Colonic mucosa (tissue), 4 donors: ENCODE data around the gene MAMLD1. TPM values are rescaled to one million over a fixed set of nuclear protein-coding genes. Genes with fewer than 3 reads are reported as not detected.

Experiments
- DNase-seq: peaks from one replicate; pipeline ENCODE4 v3.0.0-alpha.2; 2020
- H3K27ac ChIP-seq: fragments of 200-600 bp; one replicate; pipeline ENCODE4 v1.8.0; 2021
- H3K27me3 ChIP-seq: fragments of 200-600 bp; one replicate; pipeline ENCODE4 v1.8.0; 2021
- H3K36me3 ChIP-seq: fragments of 200-600 bp; one replicate; pipeline ENCODE4 v1.8.0; 2021
- H3K4me1 ChIP-seq: fragments of 200-600 bp; one replicate; pipeline ENCODE4 v1.8.0; 2021; ENCODE audit warnings: mild to moderate bottlenecking
- H3K4me3 ChIP-seq: fragments of 200-600 bp; one replicate; pipeline ENCODE4 v1.8.0; 2021
- H3K9ac ChIP-seq, 2 donors: one replicate each; pipeline ENCODE4 v1.7.0; 2013; ENCODE audit warnings: control low read depth in 2 of 2, low read depth in 2 of 2, low read length in 2 of 2
- H3K9me3 ChIP-seq: fragments of 200-600 bp; one replicate; pipeline ENCODE4 v1.8.0; 2021
- CTCF ChIP-seq: fragments of 200-600 bp; IDR thresholded peaks from one replicate; pipeline ENCODE4 v1.8.0; 2022; ENCODE audit warnings: antibody characterized with exemption, mild to moderate bottlenecking
- intact Hi-C: fragments of 100-400 bp; cut with DNase I; formaldehyde crosslinking; loops from one replicate; pipeline ENCODE4 v1.14.1; 2022
- total RNA-seq, 2 donors: library from RNA; stranded (reverse); fragmentation: NEBNext Ultra II Directional in 1 of 2; extraction: Animal tissue kit (Norgen Biotek cat#: 25700) in 1 of 2; gene quantifications; one replicate each; pipeline ENCODE4 v1.2.1, GENCODE V29; 2021
- donor health status: healthy.
- donor health status: DM: no; HTN: no; CAD: no.
- donor health status: DM: no; HTN: no; CAD: no.

MAMLD1 gene
- total RNA-seq, 2 donors from 2014 or later: 0.49 to 0.93 TPM

- H3K36me3 ChIP-seq: no peaks in the 10 kb centered on the region
- intact Hi-C loops: no loop called here
- TF ChIP-seq CTCF: no peak
- H3K27me3 ChIP-seq: no peaks in the 10 kb centered on the region
- H3K9ac ChIP-seq: no peak overlapping the region
- H3K9me3 ChIP-seq: no peaks in the 10 kb centered on the region
- no peak overlapping the region for H3K27ac ChIP-seq
- no peak for DNase-seq
- H3K4me1 ChIP-seq: no peaks in the 10 kb centered on the region
- no peak overlapping the region for H3K4me3 ChIP-seq
These were observed 31.1 kb upstream of the MAMLD1 start for GRCh38 chrX:150332023-150332422.

- Histone ChIP-seq H3K36me3 (no peaks in the 10 kb centered on the region), H3K4me3 (no peak overlapping the region), H3K9me3 (no peaks in the 10 kb centered on the region), H3K27me3 (no peaks in the 10 kb centered on the region), H3K27ac (no peak overlapping the region), H3K4me1 (no peaks in the 10 kb centered on the region), H3K9ac (no peak overlapping the region)
- no peak for TF ChIP-seq CTCF
- DNase-seq: no peak
- intact Hi-C loops: no loop called here
These were observed 29.0 kb upstream of the MAMLD1 start for GRCh38 chrX:150334100-150334499.

GRCh38 chrX:150334981-150335380 is 28.1 kb upstream of the MAMLD1 start:
- no peaks in the 10 kb centered on the region for H3K4me1 ChIP-seq
- H3K27me3 ChIP-seq: no peaks in the 10 kb centered on the region
- H3K4me3 ChIP-seq: no peak overlapping the region
- no peaks in the 10 kb centered on the region for H3K36me3 ChIP-seq
- H3K9ac ChIP-seq: no peak overlapping the region
- DNase-seq: no peak
- intact Hi-C loops: no loop called here
- no peak overlapping the region for H3K27ac ChIP-seq
- TF ChIP-seq CTCF: no peak
- H3K9me3 ChIP-seq: no peaks in the 10 kb centered on the region

GRCh38 chrX:150337026-150337425 is 26.1 kb upstream of the MAMLD1 start:
- no peak overlapping the region for H3K4me3 ChIP-seq
- H3K9ac ChIP-seq: no peak overlapping the region
- no peaks in the 10 kb centered on the region for H3K9me3 ChIP-seq
- H3K4me1 ChIP-seq: no peaks in the 10 kb centered on the region
- no peak overlapping the region for H3K27ac ChIP-seq
- intact Hi-C loops: no loop called here
- no peak for DNase-seq
- H3K27me3 ChIP-seq: no peaks in the 10 kb centered on the region
- no peaks in the 10 kb centered on the region for H3K36me3 ChIP-seq
- TF ChIP-seq CTCF: no peak

- TF ChIP-seq CTCF: no peak
- H3K9me3 ChIP-seq: no peaks in the 10 kb centered on the region
- intact Hi-C loops: no loop called here
- no peaks in the 10 kb centered on the region for H3K4me1 ChIP-seq
- no peak overlapping the region for H3K4me3 ChIP-seq
- H3K27ac ChIP-seq: no peak overlapping the region
- H3K36me3 ChIP-seq: no peaks in the 10 kb centered on the region
- no peaks in the 10 kb centered on the region for H3K27me3 ChIP-seq
- no peak for DNase-seq
- no peak overlapping the region for H3K9ac ChIP-seq
These were observed 25.6 kb upstream of the MAMLD1 start for GRCh38 chrX:150337536-150337935.

GRCh38 chrX:150338615-150339014 is 24.5 kb upstream of the MAMLD1 start:
- no peak for TF ChIP-seq CTCF
- no peaks in the 10 kb centered on the region for H3K36me3 ChIP-seq
- no peak overlapping the region for H3K27ac ChIP-seq
- H3K4me3 ChIP-seq: no peak overlapping the region
- no peak for DNase-seq
- H3K9me3 ChIP-seq: no peaks in the 10 kb centered on the region
- no peaks in the 10 kb centered on the region for H3K4me1 ChIP-seq
- intact Hi-C loops: no loop called here
- no peak overlapping the region for H3K9ac ChIP-seq
- H3K27me3 ChIP-seq: no peaks in the 10 kb centered on the region
